Measurements from ENCODE around the gene SPDYE1. TPM values are rescaled to one million over a fixed set of nuclear protein-coding genes. Genes with fewer than 3 reads are reported as not detected.

The SPDYE1 gene
- total and polyA plus RNA-seq, 2 donors (not counting 1 experiment from before 2014, with no cell fraction given): under 0.01 TPM; not detected in 1

DNA sequence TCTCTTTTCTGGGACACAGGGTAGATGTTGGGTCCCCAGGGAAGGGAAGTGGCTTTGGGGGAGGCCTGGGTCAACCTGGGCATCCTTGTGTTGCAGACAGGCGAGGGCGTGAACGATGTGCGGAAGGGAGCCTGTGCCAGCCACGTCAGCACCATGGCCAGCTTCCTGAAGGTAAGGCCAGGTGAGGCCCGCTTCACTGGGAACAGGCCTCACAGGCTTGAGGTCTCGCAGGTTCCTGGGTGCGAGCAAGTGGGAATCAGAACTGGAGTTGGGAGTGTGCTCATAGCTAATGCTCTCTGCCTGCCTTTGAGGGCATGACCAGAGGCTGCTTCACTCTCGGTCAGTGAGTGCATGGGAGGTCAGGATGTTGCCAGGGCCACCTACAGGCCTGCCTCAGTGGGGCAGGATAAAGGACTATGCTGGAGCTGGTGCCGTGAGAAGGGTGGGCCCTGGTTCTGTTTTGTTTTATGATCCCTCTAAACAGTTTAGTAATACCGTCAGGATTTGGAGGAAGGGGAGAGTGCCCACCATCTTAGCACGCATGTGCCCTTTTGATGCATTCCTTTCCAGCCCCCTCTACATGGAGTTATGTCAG lies 55.2 kb downstream of the SPDYE1 start:
- Histone ChIP-seq H4K20me1 (ENCODE audit: control insufficient read depth, extremely low read depth, insufficient read depth, low read length) (no peaks in the 10 kb centered on the region), H3K36me3 (ENCODE audit: control insufficient read depth, insufficient read depth, low read length) (peaks cover 28% of the 10 kb centered on the region)

DNA sequence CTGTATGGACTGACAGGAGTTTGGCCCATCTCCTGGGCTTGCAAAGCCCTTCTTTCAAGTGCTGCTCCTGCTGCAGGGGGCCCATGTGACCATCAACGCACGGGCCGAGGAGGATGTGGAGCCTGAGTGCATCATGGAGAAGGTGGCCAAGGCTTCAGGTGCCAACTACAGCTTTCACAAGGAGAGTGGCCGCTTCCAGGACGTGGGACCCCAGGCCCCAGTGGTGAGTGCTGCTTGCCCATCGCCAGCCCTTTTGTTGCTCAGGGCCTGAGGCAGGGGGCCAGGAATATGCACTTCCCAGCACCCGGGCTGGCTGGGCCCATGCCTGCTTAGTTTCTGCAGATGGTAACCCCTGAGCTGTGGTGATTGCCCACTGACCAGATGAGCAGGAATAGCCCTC lies 59.0 kb downstream of the SPDYE1 start:
- Histone ChIP-seq H4K20me1 (ENCODE audit: control insufficient read depth, extremely low read depth, insufficient read depth, low read length) (no peaks in the 10 kb centered on the region), H3K79me2 (ENCODE audit: control insufficient read depth, insufficient read depth, low read length) (peaks cover 1% of the 10 kb centered on the region), H3K36me3 (ENCODE audit: control insufficient read depth, insufficient read depth, low read length) (peaks cover 38% of the 10 kb centered on the region), H3K4me3 (replicated peaks in 1 of 4; ENCODE audit: control extremely low read depth in 1 of 4, insufficient read depth in 1 of 4, low read depth in 3 of 4, low read length in 4 of 4) (no peak overlapping the region), H3K9me3 (ENCODE audit: control insufficient read depth, insufficient read depth, low read depth, low read length) (no peaks in the 10 kb centered on the region), H3K4me1 (ENCODE audit: control insufficient read depth, extremely low read depth, insufficient read depth, low read length) (no peaks in the 10 kb centered on the region), H3K4me2 (ENCODE audit: extremely low read depth, insufficient read depth, low read length) (no peak overlapping the region), H3K27me3 (ENCODE audit: control insufficient read depth, insufficient read depth, low read length) (no peaks in the 10 kb centered on the region), H3K9ac (ENCODE audit: insufficient read depth, low read length) (no peak overlapping the region), H3K27ac (ENCODE audit: insufficient read depth, low read length) (no peak overlapping the region), H2AFZ (ENCODE audit: low read length) (no peak overlapping the region)
- no peak for DNase-seq (ENCODE audit: low read depth in 2 of 2)
- TF ChIP-seq CTCF (conservative IDR thresholded peaks at IDR 0.05 in 1 of 2, IDR thresholded peaks at IDR 0.05 in 1 of 2; ENCODE audit: low read depth in 1 of 2, low read length in 2 of 2): no peak
- TF ChIP-seq EZH2 (IDR thresholded peaks at IDR 0.05; ENCODE audit: low read length, missing control alignments): no peak

More for the DNA sequence above, 55.2 kb downstream of the SPDYE1 start:
- TF ChIP-seq CTCF (conservative IDR thresholded peaks at IDR 0.05 in 1 of 2, IDR thresholded peaks at IDR 0.05 in 1 of 2; ENCODE audit: low read depth in 1 of 2, low read length in 2 of 2) (no peak), EZH2 (IDR thresholded peaks at IDR 0.05; ENCODE audit: low read length, missing control alignments) (no peak)
- Histone ChIP-seq H3K9ac (ENCODE audit: insufficient read depth, low read length) (no peak overlapping the region), H3K79me2 (ENCODE audit: control insufficient read depth, insufficient read depth, low read length) (peaks cover 25% of the 10 kb centered on the region), H3K4me2 (ENCODE audit: extremely low read depth, insufficient read depth, low read length) (no peak overlapping the region), H2AFZ (ENCODE audit: low read length) (no peak overlapping the region), H3K27ac (ENCODE audit: insufficient read depth, low read length) (no peak overlapping the region), H3K4me1 (ENCODE audit: control insufficient read depth, extremely low read depth, insufficient read depth, low read length) (no peaks in the 10 kb centered on the region), H3K27me3 (ENCODE audit: control insufficient read depth, insufficient read depth, low read length) (no peaks in the 10 kb centered on the region), H3K4me3 (replicated peaks in 1 of 4; ENCODE audit: control extremely low read depth in 1 of 4, insufficient read depth in 1 of 4, low read depth in 3 of 4, low read length in 4 of 4) (no peak overlapping the region), H3K9me3 (ENCODE audit: control insufficient read depth, insufficient read depth, low read depth, low read length) (no peaks in the 10 kb centered on the region)
- no peak for DNase-seq (ENCODE audit: low read depth in 2 of 2)

DNA sequence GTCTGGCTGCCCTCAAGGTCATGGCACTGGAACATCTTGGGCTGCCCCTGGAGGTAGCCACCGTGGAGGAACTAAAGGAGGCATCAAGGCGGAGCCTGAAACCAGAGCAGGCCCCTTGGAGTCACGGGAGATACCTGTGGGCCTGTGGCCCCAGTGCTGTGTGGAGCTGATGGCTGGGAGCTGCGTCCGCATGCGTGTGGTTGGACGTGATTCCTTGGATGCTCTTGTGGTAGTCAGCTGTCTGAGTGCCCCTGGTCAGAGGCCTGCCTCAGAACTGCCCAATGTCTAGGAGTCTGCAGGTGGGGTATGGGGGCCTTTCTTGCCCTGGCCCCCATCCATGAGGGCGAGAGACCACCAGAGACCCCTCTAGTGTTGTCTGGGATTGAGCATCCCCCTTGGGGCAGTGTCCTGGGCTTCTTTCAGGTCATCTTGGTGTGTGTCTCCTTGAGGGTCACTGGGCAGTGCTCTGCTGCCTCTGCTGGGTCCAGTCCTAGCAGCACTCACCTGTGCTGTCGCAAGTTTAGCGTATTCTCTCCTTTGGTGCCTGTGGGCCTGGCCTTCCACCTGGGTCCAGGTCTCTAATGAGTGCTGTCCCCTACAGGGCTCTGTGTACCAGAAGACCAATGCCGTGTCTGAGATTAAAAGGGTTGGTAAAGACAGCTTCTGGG lies 59.6 kb downstream of the SPDYE1 start:
- no peak overlapping the region for H3K4me3 ChIP-seq (replicated peaks in 1 of 4; ENCODE audit: control extremely low read depth in 1 of 4, insufficient read depth in 1 of 4, low read depth in 3 of 4, low read length in 4 of 4)
- no peaks in the 10 kb centered on the region for H4K20me1 ChIP-seq (ENCODE audit: control insufficient read depth, extremely low read depth, insufficient read depth, low read length)
- TF ChIP-seq CTCF (conservative IDR thresholded peaks at IDR 0.05 in 1 of 2, IDR thresholded peaks at IDR 0.05 in 1 of 2; ENCODE audit: low read depth in 1 of 2, low read length in 2 of 2): no peak
- no peak for TF ChIP-seq EZH2 (IDR thresholded peaks at IDR 0.05; ENCODE audit: low read length, missing control alignments)
- H3K36me3 ChIP-seq (ENCODE audit: control insufficient read depth, insufficient read depth, low read length): peaks cover 36% of the 10 kb centered on the region
- H3K4me2 ChIP-seq (ENCODE audit: extremely low read depth, insufficient read depth, low read length): no peak overlapping the region
- no peaks in the 10 kb centered on the region for H3K27me3 ChIP-seq (ENCODE audit: control insufficient read depth, insufficient read depth, low read length)
- H2AFZ ChIP-seq (ENCODE audit: low read length): no peak overlapping the region
- no peaks in the 10 kb centered on the region for H3K9me3 ChIP-seq (ENCODE audit: control insufficient read depth, insufficient read depth, low read depth, low read length)
- peaks cover 1% of the 10 kb centered on the region for H3K79me2 ChIP-seq (ENCODE audit: control insufficient read depth, insufficient read depth, low read length)
- DNase-seq (ENCODE audit: low read depth in 2 of 2): no peak
- no peak overlapping the region for H3K27ac ChIP-seq (ENCODE audit: insufficient read depth, low read length)
- H3K9ac ChIP-seq (ENCODE audit: insufficient read depth, low read length): no peak overlapping the region
- no peaks in the 10 kb centered on the region for H3K4me1 ChIP-seq (ENCODE audit: control insufficient read depth, extremely low read depth, insufficient read depth, low read length)

All from fibroblast of lung (primary cell).